Mesenchymal stem cell (in vitro differentiated cells and primary cell): ENCODE measurements around the gene C6orf120.

Source experiments
- DNase-seq: peaks from one replicate; pipeline ENCODE4 v3.0.0-alpha.2; 2013
- H2AFZ ChIP-seq: one replicate; pipeline ENCODE4 v1.6.1; 2013; ENCODE audit warnings: low read depth, mild to moderate bottlenecking, control low read depth, inconsistent platforms, low read length, moderate library complexity
- H2AK5ac ChIP-seq: 2 replicates; pipeline ENCODE4 v1.6.1; 2013; ENCODE audit warnings: low read length, moderate library complexity, mild to moderate bottlenecking, inconsistent platforms; ENCODE audit not compliant: severe bottlenecking
- H2BK120ac ChIP-seq: one replicate; pipeline ENCODE4 v1.6.1; 2013; ENCODE audit warnings: low read depth, mild to moderate bottlenecking, inconsistent platforms, low read length, moderate library complexity
- H2BK12ac ChIP-seq, 2 experiments: one replicate each; pipeline ENCODE4 v1.6.1; 2013; ENCODE audit warnings: inconsistent platforms in 2 of 2, low read length in 2 of 2, mild to moderate bottlenecking in 2 of 2, moderate library complexity in 2 of 2, control low read depth in 1 of 2
- H2BK15ac ChIP-seq: one replicate; pipeline ENCODE4 v1.6.1; 2013; ENCODE audit warnings: mild to moderate bottlenecking, low read depth, inconsistent platforms; ENCODE audit not compliant: poor library complexity, severe bottlenecking
- H2BK5ac ChIP-seq: 2 replicates; pipeline ENCODE4 v1.6.1; 2013; ENCODE audit warnings: low read depth, mild to moderate bottlenecking, low read length, control low read depth, inconsistent platforms; ENCODE audit not compliant: poor library complexity, severe bottlenecking
- H3K14ac ChIP-seq, 2 experiments: one replicate each; pipeline ENCODE4 v1.6.1; 2013; ENCODE audit warnings: inconsistent platforms in 2 of 2, low read length in 2 of 2, control low read depth in 1 of 2, mild to moderate bottlenecking in 1 of 2, moderate library complexity in 1 of 2
- H3K18ac ChIP-seq, 2 experiments: one replicate each; pipeline ENCODE4 v1.6.1; 2013; ENCODE audit warnings: inconsistent platforms in 2 of 2, low read length in 2 of 2, control low read depth in 1 of 2, low read depth in 1 of 2, mild to moderate bottlenecking in 1 of 2
- H3K23ac ChIP-seq, 2 experiments: one replicate each; pipeline ENCODE4 v1.6.1; 2013; ENCODE audit warnings: inconsistent platforms in 2 of 2, low read length in 2 of 2, mild to moderate bottlenecking in 2 of 2, moderate library complexity in 2 of 2, control low read depth in 1 of 2
- H3K27ac ChIP-seq: 2 replicates; pipeline ENCODE4 v1.5.1; 2013; ENCODE audit warnings: mild to moderate bottlenecking, moderate library complexity, low read length, control low read depth, inconsistent platforms; ENCODE audit not compliant: poor library complexity, severe bottlenecking
- H3K27me3 ChIP-seq, 2 experiments: 2 replicates each; pipeline versions ENCODE4 v1.6.1 to v1.7.0; 2013; ENCODE audit warnings: low read length in 2 of 2, mild to moderate bottlenecking in 2 of 2, moderate library complexity in 2 of 2, control low read depth in 1 of 2, inconsistent platforms in 1 of 2; ENCODE audit not compliant: control insufficient read depth in 1 of 2, insufficient read depth in 1 of 2
- H3K36me3 ChIP-seq, 2 experiments: 2 replicates each; pipeline versions ENCODE4 v1.6.1 to v1.7.0; 2013; ENCODE audit warnings: low read length in 2 of 2, control low read depth in 1 of 2, inconsistent platforms in 1 of 2, low read depth in 1 of 2, mild to moderate bottlenecking in 1 of 2; ENCODE audit not compliant: insufficient read depth in 2 of 2, control insufficient read depth in 1 of 2
- H3K4ac ChIP-seq, 2 experiments: one replicate each; pipeline ENCODE4 v1.6.1; 2013; ENCODE audit warnings: inconsistent platforms in 2 of 2, low read length in 2 of 2, mild to moderate bottlenecking in 2 of 2, moderate library complexity in 2 of 2, control low read depth in 1 of 2, low read depth in 1 of 2
- H3K4me1 ChIP-seq: 2 replicates; pipeline ENCODE4 v1.6.1; 2013; ENCODE audit warnings: low read depth, low read length, control low read depth; ENCODE audit not compliant: control insufficient read depth, insufficient read depth
- H3K4me2 ChIP-seq: 2 replicates; pipeline ENCODE4 v1.6.1; 2013; ENCODE audit warnings: low read length, mild to moderate bottlenecking, inconsistent platforms; ENCODE audit not compliant: poor library complexity, severe bottlenecking
- H3K4me3 ChIP-seq, 2 experiments: 2 replicates each; pipeline versions ENCODE4 v1.5.1 to v1.7.0; 2013; ENCODE audit warnings: low read length in 2 of 2, mild to moderate bottlenecking in 2 of 2, control low read depth in 1 of 2, low read depth in 1 of 2; ENCODE audit not compliant: insufficient read depth in 1 of 2
- H3K79me1 ChIP-seq: replicated peaks from 2 replicates; pipeline ENCODE4 v1.6.1; 2013; ENCODE audit warnings: mild to moderate bottlenecking, control low read depth, low read length, inconsistent platforms; ENCODE audit not compliant: poor library complexity, severe bottlenecking
- H3K9ac ChIP-seq: 2 replicates; pipeline ENCODE4 v1.7.0; 2013; ENCODE audit warnings: mild to moderate bottlenecking, low read length, moderate library complexity
- H3K9me3 ChIP-seq: 2 replicates; pipeline ENCODE4 v1.7.0; 2013; ENCODE audit warnings: mild to moderate bottlenecking, low read length; ENCODE audit not compliant: control insufficient read depth
- H4K8ac ChIP-seq: one replicate; pipeline ENCODE4 v1.6.1; 2013; ENCODE audit warnings: inconsistent platforms, mild to moderate bottlenecking, low read length, moderate library complexity
- H4K91ac ChIP-seq: one replicate; pipeline ENCODE4 v1.6.1; 2013; ENCODE audit warnings: mild to moderate bottlenecking, low read length, inconsistent platforms
- WGBS: methylation state at CpG from one replicate; pipeline ENCODE4 v1.1.7; 2013; ENCODE audit warnings: mixed read lengths; 5-methylcytosine and 5-hydroxymethylcytosine counted together

The C6orf120 gene

DNA sequence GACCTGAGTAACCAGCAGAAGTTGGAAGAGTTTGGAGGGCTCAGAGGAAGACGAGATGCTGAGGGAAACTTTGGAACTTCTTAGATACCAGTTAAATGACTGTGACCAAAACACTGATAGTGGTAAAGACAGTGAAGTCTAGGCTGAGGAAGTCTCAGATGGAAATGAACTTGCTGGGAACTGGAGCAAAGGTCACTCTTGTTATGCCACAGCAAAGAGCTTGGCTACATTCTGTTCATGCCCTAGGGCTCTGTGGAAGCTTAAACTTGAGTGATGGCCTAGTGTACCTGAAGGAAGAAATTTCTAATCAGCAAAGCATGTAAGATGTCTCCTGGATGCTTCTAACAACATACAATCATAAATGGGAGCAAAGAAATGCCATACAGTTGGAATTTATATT lies 24.8 kb upstream of the C6orf120 start:
- H3K36me3 ChIP-seq = peaks cover 16 to 32% of the 10 kb centered on the region in 2 experiments
- H2BK5ac ChIP-seq = no peak overlapping the region
- H3K23ac ChIP-seq = no peak overlapping the region
- H2AK5ac ChIP-seq = no peak overlapping the region
- no peak overlapping the region for H4K91ac ChIP-seq
- peaks cover 19% of the 10 kb centered on the region for H3K79me1 ChIP-seq
- H3K27me3 ChIP-seq = no peaks in the 10 kb centered on the region
- no peak overlapping the region for H2BK15ac ChIP-seq
- peak; percentile 35 for DNase-seq
- no peak overlapping the region for H2BK120ac ChIP-seq
- no peak overlapping the region for H2AFZ ChIP-seq
- H3K4ac ChIP-seq = no peak overlapping the region
- no peaks in the 10 kb centered on the region for H3K4me1 ChIP-seq
- no peak overlapping the region for H3K4me2 ChIP-seq
- no peak overlapping the region for H2BK12ac ChIP-seq
- H3K18ac ChIP-seq = no peak overlapping the region
- H3K14ac ChIP-seq = no peak overlapping the region
- no peak overlapping the region for H3K27ac ChIP-seq
- H4K8ac ChIP-seq = no peak overlapping the region
- WGBS = 92% methylated on average over 1 of the region's 1 CpG
- no peak overlapping the region for H3K4me3 ChIP-seq
- no peak overlapping the region for H3K9ac ChIP-seq
- H3K9me3 ChIP-seq = peaks cover 8% of the 10 kb centered on the region

DNA sequence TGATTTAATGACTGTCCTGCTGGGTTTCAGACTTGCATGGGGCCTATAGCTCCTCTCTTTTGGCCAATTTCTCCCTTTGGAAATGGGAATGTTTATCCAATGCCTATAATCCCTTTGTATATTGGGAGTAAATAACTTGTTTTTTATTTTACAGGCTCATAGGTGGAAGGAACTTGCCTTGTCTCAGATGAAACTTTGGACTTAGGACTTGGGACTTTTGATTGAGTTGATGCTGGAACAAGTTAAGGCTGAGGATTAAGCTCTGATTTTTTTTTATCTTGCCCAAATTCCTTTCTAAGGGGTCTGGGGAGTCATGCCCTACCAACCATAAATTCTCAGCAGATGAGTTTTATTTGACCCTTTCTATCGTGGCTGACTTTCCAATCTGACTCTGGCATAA lies 23.6 kb upstream of the C6orf120 start:
- Histone ChIP-seq H3K9ac (no peak overlapping the region), H2AK5ac (no peak overlapping the region), H3K27ac (no peak overlapping the region), H3K18ac (no peak overlapping the region), H2BK12ac (no peak overlapping the region), H2BK120ac (no peak overlapping the region), H2AFZ (no peak overlapping the region), H3K79me1 (peaks cover 21% of the 10 kb centered on the region), H4K8ac (no peak overlapping the region), H2BK15ac (no peak overlapping the region), H3K36me3 (peaks cover 20 to 32% of the 10 kb centered on the region in 2 experiments), H3K4me3 (no peak overlapping the region), H3K4me1 (no peaks in the 10 kb centered on the region), H3K4me2 (no peak overlapping the region), H3K23ac (no peak overlapping the region), H4K91ac (no peak overlapping the region), H3K14ac (no peak overlapping the region), H3K4ac (no peak overlapping the region), H3K27me3 (no peaks in the 10 kb centered on the region), H2BK5ac (no peak overlapping the region), H3K9me3 (peaks cover 8% of the 10 kb centered on the region)
- no peak for DNase-seq
- WGBS = 88% methylated on average over 1 of the region's 1 CpG

DNA sequence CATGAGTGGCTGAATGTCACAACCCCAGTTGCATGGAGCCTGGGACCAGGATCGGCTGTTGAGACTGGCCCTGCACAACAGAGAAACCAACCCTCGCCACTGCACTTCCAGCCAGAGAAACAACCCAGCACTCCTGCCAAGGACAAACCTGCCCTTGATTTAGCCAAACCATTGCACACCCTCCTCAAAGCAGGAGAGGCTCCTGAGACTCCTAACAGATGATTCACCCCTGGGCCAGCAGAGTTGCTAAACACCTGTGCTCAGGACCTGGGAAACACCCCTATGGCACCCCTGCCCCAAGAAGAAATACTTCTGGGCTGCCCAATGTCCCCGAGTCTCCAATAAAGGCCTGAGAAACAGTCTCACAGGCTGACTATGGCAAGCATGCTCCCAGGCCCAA lies 17.9 kb upstream of the C6orf120 start:
- peaks cover 25 to 67% of the 10 kb centered on the region in 2 experiments for H3K36me3 ChIP-seq
- no peaks in the 10 kb centered on the region for H3K27me3 ChIP-seq
- H3K4ac ChIP-seq = no peak overlapping the region
- H2AFZ ChIP-seq = no peak overlapping the region
- 100% methylated on average over 3 of the region's 3 CpGs for WGBS
- H3K27ac ChIP-seq = no peak overlapping the region
- no peak overlapping the region for H2BK120ac ChIP-seq
- no peak overlapping the region for H3K14ac ChIP-seq
- H2AK5ac ChIP-seq = no peak overlapping the region
- no peak overlapping the region for H3K23ac ChIP-seq
- H2BK15ac ChIP-seq = no peak overlapping the region
- H3K4me1 ChIP-seq = no peaks in the 10 kb centered on the region
- peaks cover 39% of the 10 kb centered on the region for H3K9me3 ChIP-seq
- no peak overlapping the region for H4K91ac ChIP-seq
- H3K79me1 ChIP-seq = peaks cover 36% of the 10 kb centered on the region
- no peak overlapping the region for H4K8ac ChIP-seq
- no peak overlapping the region for H2BK12ac ChIP-seq
- H3K9ac ChIP-seq = no peak overlapping the region
- no peak for DNase-seq
- H3K4me2 ChIP-seq = no peak overlapping the region
- H3K4me3 ChIP-seq = no peak overlapping the region
- no peak overlapping the region for H3K18ac ChIP-seq
- no peak overlapping the region for H2BK5ac ChIP-seq

DNA sequence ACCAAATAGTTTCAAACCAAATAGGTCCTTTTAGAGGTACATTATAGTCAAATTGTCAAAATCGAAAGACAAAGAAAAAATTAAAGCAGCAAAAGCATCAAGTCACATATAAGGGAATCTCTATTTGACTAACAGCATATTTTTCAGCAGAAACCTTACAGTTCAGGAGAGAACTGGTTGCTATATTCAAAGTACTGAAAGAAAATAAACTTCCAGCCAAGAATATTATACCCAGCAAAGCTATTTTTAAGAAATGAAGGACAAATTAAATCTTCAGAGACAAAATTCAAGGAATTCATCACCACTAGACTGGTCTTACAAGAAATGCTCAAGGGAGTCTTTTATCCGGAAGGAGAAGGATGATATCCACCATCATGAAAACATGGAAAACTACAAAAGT lies 16.1 kb upstream of the C6orf120 start:
- no peak for DNase-seq
- H2AFZ ChIP-seq = no peak overlapping the region
- H3K4me1 ChIP-seq = no peaks in the 10 kb centered on the region
- 86% methylated on average over 1 of the region's 2 CpGs for WGBS
- H3K36me3 ChIP-seq = peaks cover 25 to 70% of the 10 kb centered on the region in 2 experiments
- no peaks in the 10 kb centered on the region for H3K27me3 ChIP-seq
- H3K18ac ChIP-seq = no peak overlapping the region
- no peak overlapping the region for H2BK15ac ChIP-seq
- peaks cover 41% of the 10 kb centered on the region for H3K79me1 ChIP-seq
- H3K27ac ChIP-seq = no peak overlapping the region
- H3K14ac ChIP-seq = no peak overlapping the region
- H3K4me2 ChIP-seq = no peak overlapping the region
- peak overlapping the region in 1 of 2 experiments; percentile 10 for H3K4me3 ChIP-seq
- H3K9ac ChIP-seq = no peak overlapping the region
- no peak overlapping the region for H3K23ac ChIP-seq
- H3K4ac ChIP-seq = no peak overlapping the region
- H2BK12ac ChIP-seq = no peak overlapping the region
- H3K9me3 ChIP-seq = peaks cover 34% of the 10 kb centered on the region
- H4K91ac ChIP-seq = no peak overlapping the region
- no peak overlapping the region for H4K8ac ChIP-seq
- H2BK120ac ChIP-seq = no peak overlapping the region
- H2AK5ac ChIP-seq = no peak overlapping the region
- no peak overlapping the region for H2BK5ac ChIP-seq
